Measurements from ENCODE around the gene ST6GALNAC3. TPM values are rescaled to one million over a fixed set of nuclear protein-coding genes. Genes with fewer than 3 reads are reported as not detected.
"Not testable (repeated sequence)": the region's sequence is repeated elsewhere in the genome, so short reads cannot be mapped to it uniquely, and the experiment has no call there.

The ST6GALNAC3 gene
- total RNA-seq, 1 experiment from 2014 or later = 0.03 TPM

DNA sequence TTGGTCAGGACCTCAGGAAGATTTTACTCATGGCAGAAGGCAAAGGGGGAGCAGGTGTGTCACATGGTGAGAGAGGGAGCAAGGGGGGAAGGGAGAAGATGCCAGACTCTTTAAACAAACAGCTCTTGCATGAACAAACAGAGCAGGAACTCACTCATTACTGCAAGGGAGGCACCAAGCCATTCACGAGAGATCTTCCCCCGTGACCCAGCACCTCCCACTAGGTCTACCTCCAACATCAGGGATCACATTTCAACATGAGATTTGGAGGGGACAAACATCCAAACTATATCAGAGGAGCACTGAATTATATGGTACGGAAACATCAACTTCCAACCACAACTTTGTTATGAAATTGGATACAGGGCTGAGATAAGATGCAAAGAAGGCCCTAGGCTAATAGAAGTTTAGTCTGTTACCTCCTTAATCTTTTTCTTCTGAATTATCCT is 164.9 kb downstream of the ST6GALNAC3 start:
- Histone ChIP-seq H3K36me3 (ENCODE audit: control insufficient read depth, insufficient read depth, low read length) (no peaks in the 10 kb centered on the region; the same call in 1 of the 2 replicates), H3K9me3 (ENCODE audit: control insufficient read depth, insufficient read depth, low read depth, low read length) (no peaks in the 10 kb centered on the region), H3K4me1 (ENCODE audit: control insufficient read depth, insufficient read depth, low read length) (no peaks in the 10 kb centered on the region), H3K27me3 (ENCODE audit: control insufficient read depth, insufficient read depth, low read length) (no peaks in the 10 kb centered on the region), H3K27ac (ENCODE audit: low read length) (no peak overlapping the region), H3K4me3 (ENCODE audit: low read depth in 2 of 2, low read length in 2 of 2) (no peak overlapping the region)
- in situ Hi-C loops (cut with HindIII; ENCODE audit: low pct_unique_long_range_greater_than_20kb, low sequenced_read_pairs) (no loop called here), intact Hi-C loops (cut with micrococcal nuclease; ENCODE audit: unreplicated experiment) (no loop called here)
- TF ChIP-seq, protein P1, sequence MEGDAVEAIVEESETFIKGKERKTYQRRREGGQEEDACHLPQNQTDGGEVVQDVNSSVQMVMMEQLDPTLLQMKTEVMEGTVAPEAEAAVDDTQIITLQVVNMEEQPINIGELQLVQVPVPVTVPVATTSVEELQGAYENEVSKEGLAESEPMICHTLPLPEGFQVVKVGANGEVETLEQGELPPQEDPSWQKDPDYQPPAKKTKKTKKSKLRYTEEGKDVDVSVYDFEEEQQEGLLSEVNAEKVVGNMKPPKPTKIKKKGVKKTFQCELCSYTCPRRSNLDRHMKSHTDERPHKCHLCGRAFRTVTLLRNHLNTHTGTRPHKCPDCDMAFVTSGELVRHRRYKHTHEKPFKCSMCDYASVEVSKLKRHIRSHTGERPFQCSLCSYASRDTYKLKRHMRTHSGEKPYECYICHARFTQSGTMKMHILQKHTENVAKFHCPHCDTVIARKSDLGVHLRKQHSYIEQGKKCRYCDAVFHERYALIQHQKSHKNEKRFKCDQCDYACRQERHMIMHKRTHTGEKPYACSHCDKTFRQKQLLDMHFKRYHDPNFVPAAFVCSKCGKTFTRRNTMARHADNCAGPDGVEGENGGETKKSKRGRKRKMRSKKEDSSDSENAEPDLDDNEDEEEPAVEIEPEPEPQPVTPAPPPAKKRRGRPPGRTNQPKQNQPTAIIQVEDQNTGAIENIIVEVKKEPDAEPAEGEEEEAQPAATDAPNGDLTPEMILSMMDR (IDR thresholded peaks at IDR 0.05) = no peak
- DNase-seq (ENCODE audit: low read depth, low spot score) (no peak), ATAC-seq (no peak)
- POLR2A ChIA-PET = no interaction called here
- BruUV-seq (replicated peaks) = no TSS peak
- CTCF ChIA-PET = no interaction called here

- no peaks in the 10 kb centered on the region for H3K27me3 ChIP-seq (ENCODE audit: control insufficient read depth, insufficient read depth, low read length)
- intact Hi-C loops (cut with micrococcal nuclease; ENCODE audit: unreplicated experiment) (no loop called here), in situ Hi-C loops (cut with HindIII; ENCODE audit: low pct_unique_long_range_greater_than_20kb, low sequenced_read_pairs) (no loop called here)
- POLR2A ChIA-PET = no interaction called here
- H3K9me3 ChIP-seq (ENCODE audit: control insufficient read depth, insufficient read depth, low read depth, low read length) = no peaks in the 10 kb centered on the region
- ATAC-seq (no peak), DNase-seq (ENCODE audit: low read depth, low spot score) (no peak)
- no peaks in the 10 kb centered on the region; the same call in 1 of the 2 replicates for H3K36me3 ChIP-seq (ENCODE audit: control insufficient read depth, insufficient read depth, low read length)
- H3K4me3 ChIP-seq (ENCODE audit: low read depth in 2 of 2, low read length in 2 of 2) = no peak overlapping the region
- TF ChIP-seq TCF7L2 (IDR thresholded peaks at IDR 0.05; ENCODE audit: low read depth, low read length) (no peak), POLR2AphosphoS5 (IDR thresholded peaks at IDR 0.05; ENCODE audit: low read depth, low read length) (no peak), SIN3A (IDR thresholded peaks at IDR 0.05; ENCODE audit: borderline replicate concordance, insufficient read depth, low read depth, low read length) (no peak)
- TF ChIP-seq, protein P1 (IDR thresholded peaks at IDR 0.05) = no peak
- TF ChIP-seq, protein P2, sequence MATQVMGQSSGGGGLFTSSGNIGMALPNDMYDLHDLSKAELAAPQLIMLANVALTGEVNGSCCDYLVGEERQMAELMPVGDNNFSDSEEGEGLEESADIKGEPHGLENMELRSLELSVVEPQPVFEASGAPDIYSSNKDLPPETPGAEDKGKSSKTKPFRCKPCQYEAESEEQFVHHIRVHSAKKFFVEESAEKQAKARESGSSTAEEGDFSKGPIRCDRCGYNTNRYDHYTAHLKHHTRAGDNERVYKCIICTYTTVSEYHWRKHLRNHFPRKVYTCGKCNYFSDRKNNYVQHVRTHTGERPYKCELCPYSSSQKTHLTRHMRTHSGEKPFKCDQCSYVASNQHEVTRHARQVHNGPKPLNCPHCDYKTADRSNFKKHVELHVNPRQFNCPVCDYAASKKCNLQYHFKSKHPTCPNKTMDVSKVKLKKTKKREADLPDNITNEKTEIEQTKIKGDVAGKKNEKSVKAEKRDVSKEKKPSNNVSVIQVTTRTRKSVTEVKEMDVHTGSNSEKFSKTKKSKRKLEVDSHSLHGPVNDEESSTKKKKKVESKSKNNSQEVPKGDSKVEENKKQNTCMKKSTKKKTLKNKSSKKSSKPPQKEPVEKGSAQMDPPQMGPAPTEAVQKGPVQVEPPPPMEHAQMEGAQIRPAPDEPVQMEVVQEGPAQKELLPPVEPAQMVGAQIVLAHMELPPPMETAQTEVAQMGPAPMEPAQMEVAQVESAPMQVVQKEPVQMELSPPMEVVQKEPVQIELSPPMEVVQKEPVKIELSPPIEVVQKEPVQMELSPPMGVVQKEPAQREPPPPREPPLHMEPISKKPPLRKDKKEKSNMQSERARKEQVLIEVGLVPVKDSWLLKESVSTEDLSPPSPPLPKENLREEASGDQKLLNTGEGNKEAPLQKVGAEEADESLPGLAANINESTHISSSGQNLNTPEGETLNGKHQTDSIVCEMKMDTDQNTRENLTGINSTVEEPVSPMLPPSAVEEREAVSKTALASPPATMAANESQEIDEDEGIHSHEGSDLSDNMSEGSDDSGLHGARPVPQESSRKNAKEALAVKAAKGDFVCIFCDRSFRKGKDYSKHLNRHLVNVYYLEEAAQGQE (IDR thresholded peaks at IDR 0.05; ENCODE audit: insufficient read depth in 1 of 2, low read depth in 2 of 2, low read length in 1 of 2) = no peak
- H3K4me1 ChIP-seq (ENCODE audit: control insufficient read depth, insufficient read depth, low read length) = no peaks in the 10 kb centered on the region
- no peak overlapping the region for H3K27ac ChIP-seq (ENCODE audit: low read length)
- CTCF ChIA-PET = no interaction called here
- no TSS peak for BruUV-seq (replicated peaks)
These were observed 165.8 kb downstream of the ST6GALNAC3 start for GRCh38 chr1:76240316-76240715.

GRCh38 chr1:76242587-76242986 is 168.0 kb downstream of the ST6GALNAC3 start:
- intact Hi-C loops (cut with micrococcal nuclease; ENCODE audit: unreplicated experiment); H3K36me3 ChIP-seq (ENCODE audit: control insufficient read depth, insufficient read depth, low read length); H3K27me3 ChIP-seq (ENCODE audit: control insufficient read depth, insufficient read depth, low read length); in situ Hi-C loops (cut with HindIII; ENCODE audit: low pct_unique_long_range_greater_than_20kb, low sequenced_read_pairs); H3K4me3 ChIP-seq (ENCODE audit: low read depth in 2 of 2, low read length in 2 of 2); CTCF ChIA-PET; POLR2A ChIA-PET; DNase-seq (ENCODE audit: low read depth, low spot score); H3K4me1 ChIP-seq (ENCODE audit: control insufficient read depth, insufficient read depth, low read length); H3K27ac ChIP-seq (ENCODE audit: low read length); BruUV-seq (replicated peaks); ATAC-seq; H3K9me3 ChIP-seq (ENCODE audit: control insufficient read depth, insufficient read depth, low read depth, low read length): not testable (repeated sequence)
